Activated CD4-positive, alpha-beta T cell treated with anti-CD3 and anti-CD28 coated beads, Interleukin-2, amount 50 U/mL, for 16 hours (primary cell): ENCODE data around the gene EFCAB11.
A peak's percentile ranks its signal among the peaks of the same experiment; 100 is the strongest.

Experiments
- DNase-seq: peaks from one replicate; pipeline ENCODE4 v3.0.0-alpha.2; 2020

EFCAB11 gene, protein sequence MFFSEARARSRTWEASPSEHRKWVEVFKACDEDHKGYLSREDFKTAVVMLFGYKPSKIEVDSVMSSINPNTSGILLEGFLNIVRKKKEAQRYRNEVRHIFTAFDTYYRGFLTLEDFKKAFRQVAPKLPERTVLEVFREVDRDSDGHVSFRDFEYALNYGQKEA

DNA sequence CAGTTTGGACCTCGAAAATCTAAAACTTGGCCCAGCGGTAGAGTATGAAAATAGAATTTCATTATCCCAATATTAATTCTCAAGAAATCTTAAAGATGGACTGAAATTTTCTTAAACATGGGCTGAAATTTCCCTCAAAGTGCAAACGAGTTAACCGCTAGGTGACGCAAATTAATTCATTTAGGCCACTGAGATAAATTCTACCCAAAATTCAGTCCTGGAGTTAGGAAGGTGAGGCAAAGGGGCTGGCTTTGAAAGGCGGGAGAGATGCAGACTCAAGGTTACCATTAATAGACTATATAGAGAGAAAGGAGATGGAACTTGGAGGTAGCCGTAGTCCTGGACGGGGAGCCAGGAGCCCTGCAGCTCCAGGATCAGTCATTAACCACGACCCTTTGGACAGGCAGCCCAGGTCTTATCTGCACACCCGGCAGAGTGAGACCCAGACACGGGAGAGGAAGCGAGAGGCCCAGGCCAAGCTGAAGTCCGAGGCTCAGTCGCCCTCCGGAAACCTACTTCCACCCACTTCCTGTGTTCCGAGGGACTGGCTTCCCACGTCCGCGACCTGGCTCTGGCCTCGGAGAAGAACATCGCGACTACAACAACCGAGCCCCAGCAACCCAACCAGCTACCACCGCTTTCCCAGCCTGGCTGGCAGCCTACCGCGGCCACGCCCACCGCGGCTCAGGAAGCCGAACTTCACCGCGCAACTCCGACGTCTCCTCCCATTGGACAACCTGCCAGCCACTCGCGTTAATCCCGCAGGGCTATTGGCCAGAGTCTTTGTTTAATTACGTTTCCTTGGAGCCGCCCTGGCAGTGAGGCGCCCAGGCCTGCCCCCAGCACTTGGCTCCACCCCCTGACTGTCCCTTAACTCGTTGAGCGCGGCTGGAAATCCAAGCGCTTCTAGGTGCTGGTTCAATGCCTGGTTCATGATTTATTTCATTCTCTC, at the start of gene EFCAB11:
EFCAB11 (minus strand) TSS at position 661 of the 952 bp plus-strand sequence; CDS start at position 591, 70 bp downstream.
- peak; percentile 98 for DNase-seq

GRCh38 chr14:90003526-90004307, 49.2 kb upstream of the EFCAB11 start:
- DNase-seq = peak; percentile 57

GRCh38 chr14:90000935-90001334, 46.4 kb upstream of the EFCAB11 start:
- no peak for DNase-seq

DNA sequence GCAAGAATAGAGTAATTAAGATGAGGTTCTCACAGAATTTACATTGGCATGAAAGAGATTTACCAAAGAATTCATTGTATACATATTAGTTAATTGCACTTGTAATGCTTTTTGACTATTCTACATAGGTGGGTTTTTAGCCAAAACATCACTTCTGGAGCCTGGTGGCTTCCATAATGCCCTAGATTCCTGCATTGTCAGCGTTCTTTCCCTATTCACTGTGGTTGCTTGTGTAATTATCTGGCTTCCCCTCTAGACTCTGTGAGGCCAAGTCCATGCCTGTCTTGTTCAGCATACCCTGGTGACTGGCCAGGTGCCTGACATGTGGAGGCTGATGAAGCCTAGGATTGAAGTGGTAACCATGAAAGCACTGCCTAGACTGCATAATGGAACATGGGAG, 42.4 kb upstream of the EFCAB11 start:
- DNase-seq = no peak

DNA sequence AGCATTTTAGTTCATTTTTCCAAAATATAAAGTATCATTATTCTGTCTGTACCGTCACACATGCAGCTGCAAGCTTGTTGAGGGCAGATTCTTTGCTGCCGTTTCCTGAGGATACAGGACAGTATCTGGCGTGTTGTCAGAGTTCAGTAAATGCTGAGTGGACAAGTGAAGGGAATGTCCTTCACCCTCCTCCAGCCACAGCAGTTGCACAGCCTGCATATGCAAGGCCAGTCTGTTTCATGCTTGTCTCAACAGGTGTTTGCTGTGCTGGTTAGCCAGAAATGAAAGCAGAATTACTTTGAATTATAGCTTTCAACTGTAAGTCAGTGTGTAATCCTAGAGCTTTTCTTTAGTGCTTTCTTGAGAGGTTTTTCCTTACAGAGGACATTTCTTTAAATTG, 37.7 kb upstream of the EFCAB11 start:
- DNase-seq = no peak

DNA sequence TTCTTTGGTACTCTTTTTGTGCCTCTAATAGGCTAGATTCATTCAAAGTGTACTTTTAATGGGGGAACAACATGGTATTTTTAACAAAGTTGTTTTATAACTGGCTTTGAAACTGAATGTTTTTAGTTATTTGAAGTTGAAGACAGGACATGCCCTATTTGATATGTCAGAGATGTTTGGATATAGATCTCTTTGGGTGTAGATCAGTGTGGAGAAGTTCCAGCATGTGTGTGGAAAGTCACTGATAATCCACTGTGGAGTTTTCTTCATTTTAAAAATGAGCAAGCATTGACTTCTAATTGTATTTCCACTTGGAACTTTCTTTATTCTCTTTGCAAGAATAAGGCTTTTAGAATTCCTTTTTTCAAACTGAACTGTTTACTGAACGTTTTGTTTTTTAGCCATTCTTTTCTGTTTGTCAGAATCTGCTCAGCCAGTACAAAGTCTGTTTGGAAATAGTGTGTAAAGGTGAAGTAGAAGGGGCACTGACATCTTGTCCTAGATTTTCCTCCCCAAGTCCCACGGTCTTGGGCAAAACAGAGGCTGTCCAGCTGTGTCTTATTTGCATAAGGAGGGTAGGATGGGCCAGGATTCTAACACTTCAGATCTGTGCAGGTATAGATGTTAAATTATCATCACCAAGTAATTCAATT, 36.2 kb upstream of the EFCAB11 start:
- DNase-seq = no peak

DNA sequence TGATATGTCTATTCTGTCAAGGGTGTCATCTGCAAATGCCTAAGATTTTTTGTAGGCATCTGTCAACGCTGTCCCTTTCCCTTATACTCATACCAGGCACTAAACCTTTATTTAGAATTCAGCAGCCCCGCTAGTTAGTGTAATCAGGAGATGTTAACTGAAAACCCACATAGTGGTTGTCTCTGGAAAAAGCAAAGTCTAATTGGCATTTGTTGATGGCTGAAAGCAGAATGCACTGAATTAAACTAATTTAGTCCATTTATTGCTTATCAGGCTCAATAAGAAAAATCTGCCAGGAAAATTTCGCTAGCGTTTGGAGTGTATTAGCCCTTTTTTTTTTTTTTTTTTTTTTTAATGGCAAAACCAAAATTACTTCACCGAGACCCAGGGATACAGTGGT, 35.7 kb upstream of the EFCAB11 start:
- no peak for DNase-seq

GRCh38 chr14:89988787-89989186, 34.3 kb upstream of the EFCAB11 start:
- DNase-seq = no peak

DNA sequence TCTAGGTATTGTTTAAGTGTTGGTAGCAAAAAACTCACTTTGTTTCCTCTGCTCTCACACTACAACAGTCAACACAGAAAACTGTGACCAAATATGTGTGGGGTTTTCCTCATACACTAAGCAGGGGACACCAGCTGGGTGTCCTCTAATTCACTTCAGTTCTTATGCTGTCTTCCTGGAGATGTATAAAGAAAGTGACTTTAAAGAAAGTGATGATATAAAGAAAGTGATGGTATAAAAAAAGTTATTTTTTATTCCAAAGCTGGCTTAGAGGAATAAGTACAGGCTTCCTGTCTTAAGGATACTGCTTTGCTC, 32.6 kb upstream of the EFCAB11 start:
- no peak for DNase-seq

GRCh38 chr14:89986462-89987160, 32.1 kb upstream of the EFCAB11 start:
- no peak for DNase-seq

DNA sequence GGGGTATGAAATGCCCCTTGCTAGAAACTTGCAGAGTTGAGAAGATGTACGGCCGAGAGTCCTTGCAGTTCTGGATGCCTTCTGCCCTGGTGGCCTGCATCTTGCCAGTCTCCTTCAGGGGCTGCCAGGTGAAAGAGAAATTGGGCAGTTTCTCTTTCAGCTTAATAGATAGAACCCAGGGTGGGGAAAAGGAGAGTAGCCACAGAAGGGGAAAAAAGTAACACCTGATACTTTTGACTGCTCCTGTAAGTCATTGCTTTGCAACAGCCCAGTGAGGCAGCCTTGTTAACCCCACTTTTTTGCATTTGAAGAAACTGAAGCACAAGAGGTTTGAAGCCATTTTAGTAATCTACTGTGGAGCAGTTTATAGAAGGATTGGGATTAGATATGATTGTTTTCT, 28.8 kb upstream of the EFCAB11 start:
- no peak for DNase-seq

GRCh38 chr14:89978656-89979055, 24.1 kb upstream of the EFCAB11 start:
- DNase-seq = no peak

GRCh38 chr14:89977668-89978067, 23.1 kb upstream of the EFCAB11 start:
- DNase-seq = no peak

- peak; percentile 60 for DNase-seq
These were observed 18.8 kb upstream of the EFCAB11 start for GRCh38 chr14:89973234-89973823.

DNA sequence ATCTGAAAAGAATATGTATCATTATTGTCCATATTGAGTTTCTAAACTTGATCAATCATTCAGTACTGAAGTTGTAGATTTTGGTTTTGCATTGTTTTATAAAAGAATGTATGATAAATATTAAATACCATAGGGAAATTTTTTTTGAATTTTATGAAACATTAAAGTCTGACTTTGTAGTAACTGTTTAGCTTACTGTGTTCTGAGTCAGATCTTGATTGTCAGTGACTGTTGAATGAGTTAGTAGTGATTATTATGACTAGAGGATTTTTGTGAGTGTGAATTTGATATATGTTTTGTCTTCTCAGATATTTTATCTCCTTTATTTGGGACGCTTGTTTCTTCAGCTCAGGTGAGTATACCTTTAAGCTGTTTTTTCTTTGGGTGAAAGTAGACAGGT, 11.3 kb upstream of the EFCAB11 start:
- no peak for DNase-seq

DNA sequence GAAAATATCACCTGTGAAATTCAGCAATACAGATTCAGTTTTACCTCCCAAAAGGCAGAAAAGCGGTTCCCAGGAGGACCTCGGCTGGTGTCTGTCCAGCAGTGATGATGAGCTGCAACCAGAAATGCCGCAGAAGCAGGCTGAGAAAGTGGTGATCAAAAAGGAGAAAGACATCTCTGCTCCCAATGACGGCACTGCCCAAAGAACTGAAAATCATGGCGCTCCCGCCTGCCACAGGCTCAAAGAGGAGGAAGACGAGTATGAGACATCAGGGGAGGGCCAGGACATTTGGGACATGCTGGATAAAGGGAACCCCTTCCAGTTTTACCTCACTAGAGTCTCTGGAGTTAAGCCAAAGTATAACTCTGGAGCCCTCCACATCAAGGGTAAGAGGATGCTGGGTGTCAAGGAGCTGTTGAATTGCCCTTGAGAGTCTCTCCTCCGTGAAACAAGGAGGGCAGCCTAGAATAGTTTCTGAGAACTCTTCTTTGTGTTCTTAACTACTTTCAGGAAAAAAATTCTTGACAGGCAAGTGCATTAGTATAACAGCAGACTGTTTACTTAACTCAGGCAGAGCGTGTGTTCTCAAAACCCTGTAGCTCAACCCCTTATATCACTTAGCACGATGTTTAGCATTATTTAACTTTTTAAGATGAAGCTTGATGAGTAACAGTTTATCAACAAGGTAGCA, 8.9 kb upstream of the EFCAB11 start:
- no peak for DNase-seq

- DNase-seq = no peak
These were observed 6.4 kb upstream of the EFCAB11 start for GRCh38 chr14:89960914-89961313.

- DNase-seq = peak; percentile 21
These were observed 5.4 kb upstream of the EFCAB11 start for GRCh38 chr14:89959853-89960445.

DNA sequence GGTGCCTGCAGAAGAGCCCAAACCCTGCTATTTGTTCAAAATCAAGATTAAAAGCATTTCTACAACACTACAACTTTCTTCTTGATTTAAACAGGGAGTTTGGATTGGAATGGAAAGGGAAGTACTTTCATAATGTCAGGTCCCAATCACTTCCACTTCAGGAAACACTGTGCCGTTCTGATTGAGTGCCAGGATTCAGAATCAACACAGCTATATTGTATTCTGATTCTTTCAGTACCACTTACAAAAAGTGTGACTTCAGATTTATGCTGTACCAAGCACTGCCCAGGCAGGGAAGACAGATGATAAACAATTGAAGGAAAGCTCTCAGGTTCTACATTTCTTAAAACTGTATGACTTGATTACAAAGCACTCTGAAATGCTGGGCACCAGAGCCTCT, 4.4 kb upstream of the EFCAB11 start:
- no peak for DNase-seq

GRCh38 chr14:89957791-89958190, 3.3 kb upstream of the EFCAB11 start:
- no peak for DNase-seq

DNA sequence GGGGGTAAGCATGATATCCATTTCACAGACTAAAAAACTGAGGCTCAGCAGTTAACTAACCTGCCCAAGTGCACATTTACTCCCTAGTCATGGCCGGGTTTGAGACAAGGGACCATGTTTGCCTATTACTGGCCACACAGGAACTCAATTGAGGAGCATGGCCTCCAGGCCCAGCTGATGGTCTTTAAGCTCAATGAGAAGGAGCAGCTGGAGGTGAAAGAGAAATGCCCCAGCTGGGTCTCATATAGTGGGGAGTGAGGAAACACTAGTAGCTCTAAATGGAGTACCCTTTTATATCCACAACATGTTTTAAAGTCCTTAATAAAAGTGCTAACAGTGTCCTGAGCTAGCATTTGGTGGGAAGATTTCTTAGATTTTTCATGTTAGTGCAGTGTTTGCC, 2.8 kb upstream of the EFCAB11 start:
- DNase-seq = no peak
